PFSK-1 (cell line): ENCODE data around the gene CISH.

Source experiments
- POLR2AphosphoS5 ChIP-seq: IDR thresholded peaks from 2 replicates; pipeline ENCODE4 v1.6.1; 2012; ENCODE audit warnings: low read depth, mild to moderate bottlenecking, control low read depth, low read length, moderate library complexity
- SIN3A ChIP-seq: IDR thresholded peaks from 2 replicates; pipeline ENCODE4 v1.6.1; 2012; ENCODE audit warnings: mild to moderate bottlenecking, low read length, moderate library complexity, borderline replicate concordance; ENCODE audit not compliant: insufficient read depth
- TAF1 ChIP-seq: IDR thresholded peaks from 2 replicates; pipeline ENCODE4 v1.6.1; 2012; ENCODE audit warnings: low read length, control low read depth, borderline replicate concordance; ENCODE audit not compliant: insufficient read depth

DNA sequence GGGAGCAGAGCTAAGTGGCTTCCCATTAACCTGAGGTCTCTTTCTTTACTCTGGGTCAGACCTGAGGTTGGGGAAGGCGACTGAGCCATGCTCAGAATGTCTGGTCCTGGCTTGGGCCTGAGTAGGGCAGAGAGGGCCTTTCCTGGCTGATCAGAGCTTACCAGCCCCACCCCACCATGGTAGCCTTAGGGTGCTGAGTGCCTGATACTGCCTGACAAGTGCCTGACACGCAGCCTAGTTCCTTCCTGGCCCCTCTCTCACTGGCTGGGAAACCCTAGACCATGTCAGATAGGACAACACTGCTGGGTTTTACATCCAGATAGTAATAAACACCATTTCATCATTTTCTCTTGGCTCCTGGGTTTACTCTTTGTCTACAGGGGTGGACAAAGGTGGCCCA lies 37.4 kb upstream of the CISH start:
- TF ChIP-seq SIN3A (no peak), POLR2AphosphoS5 (no peak), TAF1 (no peak)
